Transverse colon (tissue), 4 donors: ENCODE results near the gene OR2T12. TPM values are rescaled to one million over a fixed set of nuclear protein-coding genes. Genes with fewer than 3 reads are reported as not detected.
A peak's percentile ranks its signal among the peaks of the same experiment; 100 is the strongest.
"Not testable (repeated sequence)": the region's sequence is repeated elsewhere in the genome, so short reads cannot be mapped to it uniquely, and the experiment has no call there.

Experiments used
- DNase-seq: peaks from one replicate; pipeline ENCODE4 v3.0.0-alpha.2; 2019
- H3K27ac ChIP-seq, 4 donors: fragments of 200-600 bp; sonication (generic); 2 replicates each; pipeline ENCODE4 v1.5.1; 2016 to 2018; ENCODE audit warnings: inconsistent platforms in 4 of 4
- H3K27me3 ChIP-seq: fragments of 200-600 bp; sonication (generic); 2 replicates; pipeline ENCODE4 v1.5.1; 2017; ENCODE audit warnings: inconsistent platforms
- H3K36me3 ChIP-seq, 4 donors: fragments of 200-600 bp; sonication (generic); 2 replicates each; pipeline ENCODE4 v1.5.1; 2017 to 2019; ENCODE audit warnings: inconsistent platforms in 4 of 4
- H3K4me1 ChIP-seq, 4 donors: fragments of 200-600 bp; sonication (generic); 2 replicates each; pipeline ENCODE4 v1.5.1; 2017 to 2020; ENCODE audit warnings: inconsistent platforms in 4 of 4
- H3K4me3 ChIP-seq, 4 donors: fragments of 200-600 bp; sonication (generic); 1 replicate in 1 of 4; 2 replicates in 3 of 4; pipeline versions ENCODE4 v1.5.1 to v1.6.1; 2017 to 2019; ENCODE audit warnings: inconsistent platforms in 4 of 4
- H3K9me3 ChIP-seq, 2 donors: fragments of 200-600 bp; sonication (generic); 2 replicates each; pipeline ENCODE4 v1.5.1; 2017 to 2019; ENCODE audit warnings: inconsistent platforms in 2 of 2
- CTCF ChIP-seq, 5 experiments: fragments of 200-600 bp in 3 of 5; fragments of 450-650 bp in 2 of 5; sonication (generic) in 3 of 5; IDR thresholded peaks; 1 replicate in 2 of 5; 2 replicates in 3 of 5; pipeline ENCODE4 v1.5.1; 2016 to 2017; ENCODE audit warnings: antibody characterized with exemption in 5 of 5, inconsistent platforms in 3 of 5, mild to moderate bottlenecking in 2 of 5, moderate library complexity in 1 of 5
- EP300 ChIP-seq: sonication (generic); formaldehyde crosslinking; IDR thresholded peaks from one replicate; pipeline ENCODE4 v1.6.1; 2017; ENCODE audit warnings: antibody characterized with exemption, low read depth
- POLR2A ChIP-seq: fragments of 450-650 bp; IDR thresholded peaks from one replicate; pipeline ENCODE4 v1.6.1; 2016; ENCODE audit warnings: antibody characterized with exemption, mild to moderate bottlenecking, moderate library complexity
- POLR2AphosphoS5 ChIP-seq, 3 donors: sonication (generic); formaldehyde crosslinking; IDR thresholded peaks; one replicate each; pipeline ENCODE4 v1.6.1; 2016; ENCODE audit warnings: antibody characterized with exemption in 3 of 3
- WGBS, 2 donors: methylation state at CpG; one replicate each; pipeline ENCODE4 v1.1.5; 2018; ENCODE audit warnings: low coverage in 1 of 2; 5-methylcytosine and 5-hydroxymethylcytosine counted together
- in situ Hi-C, 4 donors: fragments of 200-750 bp; cut with MboI; loops; one replicate each; pipeline versions ENCODE4 v1.15.0 to v1.15.1; 2017; ENCODE audit warnings: low sequenced_read_pairs in 3 of 4, low pct_ligation_motif_present in 1 of 4, low pct_unique_long_range_greater_than_20kb in 1 of 4
- intact Hi-C: fragments of 100-400 bp; cut with DNase I; formaldehyde crosslinking; loops from one replicate; pipeline ENCODE4 v1.15.1; 2023; ENCODE audit warnings: low total_unique reads
- total RNA-seq, 4 donors: library from RNA; depleted of rRNA; stranded (reverse); fragments of >200 nt; gene quantifications; one replicate each; pipeline ENCODE4 v1.1.0, GENCODE V29; 2016

OR2T12 gene
- total RNA-seq, 4 donors from 2014 or later, result not detected

DNA sequence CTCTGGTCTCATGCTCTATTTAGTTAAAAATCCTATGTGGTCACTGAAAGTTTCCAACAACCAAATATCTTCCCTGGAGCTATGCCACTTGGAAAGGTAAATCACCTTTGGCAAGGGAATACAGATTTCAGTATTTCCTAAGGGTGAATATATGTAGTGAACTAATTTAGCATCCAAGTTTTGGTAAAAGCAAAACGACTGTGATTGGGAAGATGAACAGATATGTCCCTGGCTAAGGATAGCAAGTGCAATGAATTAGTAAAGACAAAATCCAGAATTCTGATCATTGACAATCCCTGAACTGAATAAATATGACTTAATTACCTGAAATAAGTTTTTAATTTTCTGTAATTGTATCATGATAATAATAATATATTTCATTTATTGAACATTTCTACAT is 25.3 kb downstream of the OR2T12 start, which contains the start of gene OR2T33:
OR2T33 (minus strand) TSS at position 101 of the 400 bp plus-strand sequence. CDS start 4,162 bp downstream, outside the sequence.
- H3K4me1 ChIP-seq, result no peaks in the 10 kb centered on the region
- H3K36me3 ChIP-seq, result no peaks in the 10 kb centered on the region
- WGBS, 2 donors, result 48 to 67% methylated on average over 1 of the region's 1 CpG
- TF ChIP-seq POLR2A, result no peak
- no peak for TF ChIP-seq CTCF (IDR thresholded peaks at IDR 0.05)
- no peak for TF ChIP-seq EP300
- TF ChIP-seq POLR2AphosphoS5 (IDR thresholded peaks at IDR 0.05), result no peak
- no peak for DNase-seq
- H3K27ac ChIP-seq, result no peak within 1 kb of the TSS
- H3K9me3 ChIP-seq, result no peaks in the 10 kb centered on the region
- no peak within 1 kb of the TSS for H3K4me3 ChIP-seq
- H3K27me3 ChIP-seq, result no peaks in the 10 kb centered on the region
- in situ Hi-C loops (no loop called here), intact Hi-C loops (no loop called here)

- in situ Hi-C loops, DNase-seq, H3K9me3 ChIP-seq, H3K4me1 ChIP-seq, H3K27me3 ChIP-seq, H3K27ac ChIP-seq, intact Hi-C loops, H3K36me3 ChIP-seq, H3K4me3 ChIP-seq: not testable (repeated sequence)
- WGBS, 2 donors, result 90% methylated on average over 5 of the region's 16 CpGs; no CpG with 5 or more reads in 1 of the 2 donors
These were observed 30.0 kb downstream of the OR2T12 start for GRCh38 chr1:248273225-248273624.

- Histone ChIP-seq H3K4me1 (no peaks in the 10 kb centered on the region), H3K27ac (no peak overlapping the region), H3K9me3 (no peaks in the 10 kb centered on the region), H3K27me3 (no peaks in the 10 kb centered on the region), H3K4me3 (no peak overlapping the region), H3K36me3 (no peaks in the 10 kb centered on the region)
- TF ChIP-seq EP300 (no peak), POLR2A (no peak), POLR2AphosphoS5 (IDR thresholded peaks at IDR 0.05) (no peak), CTCF (IDR thresholded peaks at IDR 0.05) (no peak)
- in situ Hi-C loops, result no loop called here
- 32 to 62% methylated on average over 3 to 4 of the region's 4 CpGs for WGBS, 2 donors
- intact Hi-C loops, result no loop called here
- DNase-seq, result no peak
These were observed 35.0 kb downstream of the OR2T12 start for GRCh38 chr1:248268178-248268577.

- DNase-seq, in situ Hi-C loops, H3K4me3 ChIP-seq, H3K9me3 ChIP-seq, H3K4me1 ChIP-seq, H3K27me3 ChIP-seq, H3K36me3 ChIP-seq, intact Hi-C loops, H3K27ac ChIP-seq: not testable (repeated sequence)
- 76 to 100% methylated on average over 1 of the region's 1 CpG for WGBS, 2 donors
These were observed 43.9 kb downstream of the OR2T12 start for GRCh38 chr1:248259309-248259708.

- Histone ChIP-seq H3K4me1 (no peaks in the 10 kb centered on the region), H3K27ac (no peak overlapping the region), H3K36me3 (no peaks in the 10 kb centered on the region), H3K4me3 (no peak overlapping the region), H3K27me3 (no peaks in the 10 kb centered on the region), H3K9me3 (no peaks in the 10 kb centered on the region)
- intact Hi-C loops (no loop called here), in situ Hi-C loops (no loop called here)
- WGBS, 2 donors, result 16 to 20% methylated on average over 13 to 14 of the region's 14 CpGs
- TF ChIP-seq EP300 (no peak), CTCF (IDR thresholded peaks at IDR 0.05) (peak; percentile 10 to 43 (median 32)), POLR2AphosphoS5 (IDR thresholded peaks at IDR 0.05) (no peak), POLR2A (no peak)
- DNase-seq, result no peak
These were observed 60.0 kb downstream of the OR2T12 start for GRCh38 chr1:248243204-248243603.

Other genes starting within 250 kb of the OR2T12 start
- not detected for gene OR2L13, start 208.2 kb downstream of the OR2T12 start, total RNA-seq
- not detected for gene OR2M5, start 158.3 kb downstream of the OR2T12 start, total RNA-seq
- gene OR2M2, start 128.6 kb downstream of the OR2T12 start, total RNA-seq, result not detected
- not detected for gene OR2M3, start 106.2 kb downstream of the OR2T12 start, total RNA-seq
- gene OR2M4, start 72.0 kb downstream of the OR2T12 start, total RNA-seq, result not detected
- gene OR2T33, start 25.4 kb downstream of the OR2T12 start, total RNA-seq, result not detected
- not detected for gene OR2M7, start 21.1 kb upstream of the OR2T12 start, total RNA-seq
- gene OR14C36, start 45.4 kb upstream of the OR2T12 start, total RNA-seq, result not detected
- not detected for gene OR2T4, start 58.2 kb upstream of the OR2T12 start, total RNA-seq
- not detected for gene OR2T6, start 72.3 kb upstream of the OR2T12 start, total RNA-seq
- gene OR2T1, start 99.6 kb upstream of the OR2T12 start, total RNA-seq, result not detected
- gene OR2T2, start 142.2 kb upstream of the OR2T12 start, total RNA-seq, result not detected
- gene OR2T3, start 169.9 kb upstream of the OR2T12 start, total RNA-seq, result not detected
- gene OR2T5, start 185.2 kb upstream of the OR2T12 start, total RNA-seq, result not detected
- gene OR2G6, start 204.6 kb upstream of the OR2T12 start, total RNA-seq, result not detected